WTC11 (cell line): ENCODE results near the gene PGP. TPM values are rescaled to one million over a fixed set of nuclear protein-coding genes. Genes with fewer than 3 reads are reported as not detected.

Experiments
- CREB1 ChIP-seq: sonication (generic); formaldehyde crosslinking; IDR thresholded peaks from 2 replicates; pipeline ENCODE4 v1.8.0; 2023; ENCODE audit warnings: mild to moderate bottlenecking, missing genetic modification reagents
- EMX1 ChIP-seq: fragments of 250-450 bp; sonication (Bioruptor Pico); IDR thresholded peaks from 2 replicates; pipeline ENCODE4 v1.8.0; 2021; ENCODE audit warnings: mild to moderate bottlenecking
- FOXJ3 ChIP-seq: sonication (generic); formaldehyde crosslinking; IDR thresholded peaks from 2 replicates; pipeline ENCODE4 v1.9.0; 2021; ENCODE audit warnings: missing genetic modification reagents, mild to moderate bottlenecking, borderline replicate concordance
- IRF1 ChIP-seq: sonication (generic); formaldehyde crosslinking; IDR thresholded peaks from 2 replicates; pipeline ENCODE4 v1.8.0; 2023; ENCODE audit warnings: missing genetic modification reagents
- JAZF1 ChIP-seq: fragments of 250-450 bp; sonication (Bioruptor Pico); IDR thresholded peaks from 2 replicates; pipeline ENCODE4 v1.9.0; 2021; ENCODE audit warnings: moderate library complexity, mild to moderate bottlenecking, inconsistent platforms
- NFATC4 ChIP-seq: fragments of 250-450 bp; sonication (Bioruptor Pico); IDR thresholded peaks from 2 replicates; pipeline ENCODE4 v1.9.0; 2021; ENCODE audit warnings: mild to moderate bottlenecking
- NFYB ChIP-seq: sonication (generic); formaldehyde crosslinking; conservative IDR thresholded peaks from 2 replicates; pipeline ENCODE4 v1.8.0; 2022; ENCODE audit warnings: low read depth, missing genetic modification reagents
- NR1H2 ChIP-seq: sonication (generic); formaldehyde crosslinking; IDR thresholded peaks from 2 replicates; pipeline ENCODE4 v1.9.0; 2021; ENCODE audit warnings: mild to moderate bottlenecking, moderate library complexity, missing genetic modification reagents
- OVOL2 ChIP-seq: fragments of 250-450 bp; sonication (Bioruptor Pico); IDR thresholded peaks from 2 replicates; pipeline ENCODE4 v1.9.0; 2021; ENCODE audit warnings: mild to moderate bottlenecking, borderline replicate concordance
- PRRX2 ChIP-seq: fragments of 250-450 bp; sonication (Bioruptor Pico); IDR thresholded peaks from 2 replicates; pipeline ENCODE4 v1.8.0; 2021; ENCODE audit warnings: mild to moderate bottlenecking
- TEAD4 ChIP-seq: sonication (generic); formaldehyde crosslinking; IDR thresholded peaks from 2 replicates; pipeline ENCODE4 v1.8.0; 2022; ENCODE audit warnings: mild to moderate bottlenecking, missing genetic modification reagents
- ZNF138 ChIP-seq: sonication (generic); formaldehyde crosslinking; conservative IDR thresholded peaks from 2 replicates; pipeline ENCODE4 v1.8.1; 2022; ENCODE audit warnings: mild to moderate bottlenecking, moderate library complexity, missing genetic modification reagents
- ZNF232 ChIP-seq: sonication (generic); formaldehyde crosslinking; IDR thresholded peaks from 2 replicates; pipeline ENCODE4 v1.8.0; 2022; ENCODE audit warnings: mild to moderate bottlenecking, missing genetic modification reagents
- ZNF416 ChIP-seq: fragments of 250-450 bp; sonication (Bioruptor Pico); IDR thresholded peaks from 2 replicates; pipeline ENCODE4 v1.9.0; 2021; ENCODE audit warnings: mild to moderate bottlenecking, inconsistent platforms
- ZNF425 ChIP-seq: fragments of 250-450 bp; sonication (Bioruptor Pico); conservative IDR thresholded peaks from 2 replicates; pipeline ENCODE4 v1.9.0; 2021; ENCODE audit warnings: mild to moderate bottlenecking
- ZNF512 ChIP-seq: sonication (generic); formaldehyde crosslinking; IDR thresholded peaks from 2 replicates; pipeline ENCODE4 v1.8.1; 2022; ENCODE audit warnings: missing genetic modification reagents, borderline replicate concordance
- ZNF532 ChIP-seq: fragments of 250-450 bp; sonication (Bioruptor Pico); IDR thresholded peaks from 2 replicates; pipeline ENCODE4 v1.9.0; 2021; ENCODE audit warnings: mild to moderate bottlenecking, borderline replicate concordance
- total RNA-seq: library from RNA; stranded (reverse); gene quantifications from 3 replicates; pipeline ENCODE4 v1.2.3, GENCODE V29; 2021
- TF ChIP-seq, protein P1 (sequence below): sonication (generic); formaldehyde crosslinking; conservative IDR thresholded peaks from 2 replicates; pipeline ENCODE4 v1.8.1; 2023; ENCODE audit warnings: mild to moderate bottlenecking, low read depth, missing genetic modification reagents, moderate library complexity
- TF ChIP-seq, protein P2 (sequence below): sonication (generic); formaldehyde crosslinking; IDR thresholded peaks from 2 replicates; pipeline ENCODE4 v1.8.1; 2023; ENCODE audit warnings: mild to moderate bottlenecking, missing genetic modification reagents, moderate library complexity
- TF ChIP-seq, protein P3 (sequence below): sonication (generic); formaldehyde crosslinking; IDR thresholded peaks from 2 replicates; pipeline ENCODE4 v1.8.0; 2022; ENCODE audit warnings: missing genetic modification reagents
- TF ChIP-seq, protein P4 (sequence below): sonication (generic); formaldehyde crosslinking; IDR thresholded peaks from 2 replicates; pipeline ENCODE4 v1.8.0; 2022; ENCODE audit warnings: mild to moderate bottlenecking, missing genetic modification reagents

The PGP gene
- total RNA-seq, 1 experiment from 2014 or later: 39.5 TPM

- TF ChIP-seq ZNF512 (CRISPR knock-in tag) (no peak), NFYB (CRISPR knock-in tag) (peak; percentile 16; the same call in 1 of the 2 replicates), NFATC4 (0 out of 2 replicates have a peak, but pooled peaks have one; percentile 4), ZNF532 (CRISPR knock-in tag) (0 out of 2 replicates have a peak, but pooled peaks have one; percentile 15), EMX1 (CRISPR knock-in tag) (no peak; the same call in 1 of the 2 replicates), TEAD4 (CRISPR knock-in tag) (no peak), JAZF1 (CRISPR knock-in tag) (no peak), ZNF416 (no peak), FOXJ3 (CRISPR knock-in tag) (no peak), ZNF138 (no peak), CREB1 (0 out of 2 replicates have a peak, but pooled peaks have one; percentile 24), PRRX2 (no peak), NR1H2 (CRISPR knock-in tag) (no peak), OVOL2 (CRISPR knock-in tag) (no peak), ZNF232 (peak; percentile 82), IRF1 (0 out of 2 replicates have a peak, but pooled peaks have one; percentile 15), ZNF425 (CRISPR knock-in tag) (0 out of 2 replicates have a peak, but pooled peaks have one; percentile 8)
- TF ChIP-seq, protein P1, sequence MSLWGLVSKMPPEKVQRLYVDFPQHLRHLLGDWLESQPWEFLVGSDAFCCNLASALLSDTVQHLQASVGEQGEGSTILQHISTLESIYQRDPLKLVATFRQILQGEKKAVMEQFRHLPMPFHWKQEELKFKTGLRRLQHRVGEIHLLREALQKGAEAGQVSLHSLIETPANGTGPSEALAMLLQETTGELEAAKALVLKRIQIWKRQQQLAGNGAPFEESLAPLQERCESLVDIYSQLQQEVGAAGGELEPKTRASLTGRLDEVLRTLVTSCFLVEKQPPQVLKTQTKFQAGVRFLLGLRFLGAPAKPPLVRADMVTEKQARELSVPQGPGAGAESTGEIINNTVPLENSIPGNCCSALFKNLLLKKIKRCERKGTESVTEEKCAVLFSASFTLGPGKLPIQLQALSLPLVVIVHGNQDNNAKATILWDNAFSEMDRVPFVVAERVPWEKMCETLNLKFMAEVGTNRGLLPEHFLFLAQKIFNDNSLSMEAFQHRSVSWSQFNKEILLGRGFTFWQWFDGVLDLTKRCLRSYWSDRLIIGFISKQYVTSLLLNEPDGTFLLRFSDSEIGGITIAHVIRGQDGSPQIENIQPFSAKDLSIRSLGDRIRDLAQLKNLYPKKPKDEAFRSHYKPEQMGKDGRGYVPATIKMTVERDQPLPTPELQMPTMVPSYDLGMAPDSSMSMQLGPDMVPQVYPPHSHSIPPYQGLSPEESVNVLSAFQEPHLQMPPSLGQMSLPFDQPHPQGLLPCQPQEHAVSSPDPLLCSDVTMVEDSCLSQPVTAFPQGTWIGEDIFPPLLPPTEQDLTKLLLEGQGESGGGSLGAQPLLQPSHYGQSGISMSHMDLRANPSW (CRISPR knock-in tag): no peak
- TF ChIP-seq, protein P2, sequence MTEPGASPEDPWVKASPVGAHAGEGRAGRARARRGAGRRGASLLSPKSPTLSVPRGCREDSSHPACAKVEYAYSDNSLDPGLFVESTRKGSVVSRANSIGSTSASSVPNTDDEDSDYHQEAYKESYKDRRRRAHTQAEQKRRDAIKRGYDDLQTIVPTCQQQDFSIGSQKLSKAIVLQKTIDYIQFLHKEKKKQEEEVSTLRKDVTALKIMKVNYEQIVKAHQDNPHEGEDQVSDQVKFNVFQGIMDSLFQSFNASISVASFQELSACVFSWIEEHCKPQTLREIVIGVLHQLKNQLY (CRISPR knock-in tag): no peak
- TF ChIP-seq, protein P3, sequence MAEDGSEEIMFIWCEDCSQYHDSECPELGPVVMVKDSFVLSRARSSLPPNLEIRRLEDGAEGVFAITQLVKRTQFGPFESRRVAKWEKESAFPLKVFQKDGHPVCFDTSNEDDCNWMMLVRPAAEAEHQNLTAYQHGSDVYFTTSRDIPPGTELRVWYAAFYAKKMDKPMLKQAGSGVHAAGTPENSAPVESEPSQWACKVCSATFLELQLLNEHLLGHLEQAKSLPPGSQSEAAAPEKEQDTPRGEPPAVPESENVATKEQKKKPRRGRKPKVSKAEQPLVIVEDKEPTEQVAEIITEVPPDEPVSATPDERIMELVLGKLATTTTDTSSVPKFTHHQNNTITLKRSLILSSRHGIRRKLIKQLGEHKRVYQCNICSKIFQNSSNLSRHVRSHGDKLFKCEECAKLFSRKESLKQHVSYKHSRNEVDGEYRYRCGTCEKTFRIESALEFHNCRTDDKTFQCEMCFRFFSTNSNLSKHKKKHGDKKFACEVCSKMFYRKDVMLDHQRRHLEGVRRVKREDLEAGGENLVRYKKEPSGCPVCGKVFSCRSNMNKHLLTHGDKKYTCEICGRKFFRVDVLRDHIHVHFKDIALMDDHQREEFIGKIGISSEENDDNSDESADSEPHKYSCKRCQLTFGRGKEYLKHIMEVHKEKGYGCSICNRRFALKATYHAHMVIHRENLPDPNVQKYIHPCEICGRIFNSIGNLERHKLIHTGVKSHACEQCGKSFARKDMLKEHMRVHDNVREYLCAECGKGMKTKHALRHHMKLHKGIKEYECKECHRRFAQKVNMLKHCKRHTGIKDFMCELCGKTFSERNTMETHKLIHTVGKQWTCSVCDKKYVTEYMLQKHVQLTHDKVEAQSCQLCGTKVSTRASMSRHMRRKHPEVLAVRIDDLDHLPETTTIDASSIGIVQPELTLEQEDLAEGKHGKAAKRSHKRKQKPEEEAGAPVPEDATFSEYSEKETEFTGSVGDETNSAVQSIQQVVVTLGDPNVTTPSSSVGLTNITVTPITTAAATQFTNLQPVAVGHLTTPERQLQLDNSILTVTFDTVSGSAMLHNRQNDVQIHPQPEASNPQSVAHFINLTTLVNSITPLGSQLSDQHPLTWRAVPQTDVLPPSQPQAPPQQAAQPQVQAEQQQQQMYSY (CRISPR knock-in tag): no peak
- TF ChIP-seq, protein P4, sequence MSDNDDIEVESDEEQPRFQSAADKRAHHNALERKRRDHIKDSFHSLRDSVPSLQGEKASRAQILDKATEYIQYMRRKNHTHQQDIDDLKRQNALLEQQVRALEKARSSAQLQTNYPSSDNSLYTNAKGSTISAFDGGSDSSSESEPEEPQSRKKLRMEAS (CRISPR knock-in tag): 0 out of 2 replicates have a peak, but pooled peaks have one; percentile 39
Measured at GRCh38 chr16:2210386-2211365, 4.0 kb downstream of the PGP start, which contains the start of gene BRICD5 (continued).
